IMR-90 (cell line): Measurements from ENCODE around the gene RAD51B.

ENCODE experiments used
- CEBPB ChIP-seq: IDR thresholded peaks from 2 replicates; pipeline ENCODE4 v1.6.1; 2012; ENCODE audit warnings: low read depth, low read length, improper control_type of control experiment
- CHD1 ChIP-seq: IDR thresholded peaks from 2 replicates; pipeline ENCODE4 v1.6.1; 2012; ENCODE audit warnings: low read depth, low read length, improper control_type of control experiment
- MAZ ChIP-seq: IDR thresholded peaks from 2 replicates; pipeline ENCODE4 v1.6.1; 2012; ENCODE audit warnings: low read depth, mild to moderate bottlenecking, low read length, improper control_type of control experiment, moderate library complexity, borderline replicate concordance
- NFE2L2 ChIP-seq: fragments of 150-350 bp; IDR thresholded peaks from 2 replicates; pipeline ENCODE4 v1.6.1; 2016; ENCODE audit warnings: low read depth, mild to moderate bottlenecking, low read length
- POLR2A ChIP-seq: IDR thresholded peaks from 2 replicates; pipeline ENCODE4 v1.6.1; 2012; ENCODE audit warnings: mild to moderate bottlenecking, low read depth, low read length
- RAD21 ChIP-seq: IDR thresholded peaks from 2 replicates; pipeline ENCODE4 v1.6.1; 2012; ENCODE audit warnings: low read length, improper control_type of control experiment
- RCOR1 ChIP-seq: IDR thresholded peaks from 2 replicates; pipeline ENCODE4 v1.6.1; 2012; ENCODE audit warnings: mild to moderate bottlenecking, low read length, improper control_type of control experiment; ENCODE audit not compliant: insufficient replicate concordance
- RFX5 ChIP-seq: IDR thresholded peaks from 2 replicates; pipeline ENCODE4 v1.8.0; 2012; ENCODE audit warnings: low read depth, mild to moderate bottlenecking, low read length, moderate library complexity
- SMC3 ChIP-seq: fragments of 150-350 bp; IDR thresholded peaks from 2 replicates; pipeline ENCODE4 v1.6.1; 2016; ENCODE audit warnings: low read depth, mild to moderate bottlenecking, antibody characterized with exemption, low read length, moderate library complexity
- TF ChIP-seq, protein P1 (sequence below): conservative IDR thresholded peaks from 2 replicates; pipeline ENCODE4 v1.5.1; 2012; ENCODE audit warnings: mild to moderate bottlenecking, low read depth, low read length, improper control_type of control experiment
- TF ChIP-seq, protein P2 (sequence below): fragments of 150-350 bp; IDR thresholded peaks from 2 replicates; pipeline ENCODE4 v1.6.1; 2017; ENCODE audit warnings: mild to moderate bottlenecking, antibody characterized with exemption, low read length, low read depth

DNA sequence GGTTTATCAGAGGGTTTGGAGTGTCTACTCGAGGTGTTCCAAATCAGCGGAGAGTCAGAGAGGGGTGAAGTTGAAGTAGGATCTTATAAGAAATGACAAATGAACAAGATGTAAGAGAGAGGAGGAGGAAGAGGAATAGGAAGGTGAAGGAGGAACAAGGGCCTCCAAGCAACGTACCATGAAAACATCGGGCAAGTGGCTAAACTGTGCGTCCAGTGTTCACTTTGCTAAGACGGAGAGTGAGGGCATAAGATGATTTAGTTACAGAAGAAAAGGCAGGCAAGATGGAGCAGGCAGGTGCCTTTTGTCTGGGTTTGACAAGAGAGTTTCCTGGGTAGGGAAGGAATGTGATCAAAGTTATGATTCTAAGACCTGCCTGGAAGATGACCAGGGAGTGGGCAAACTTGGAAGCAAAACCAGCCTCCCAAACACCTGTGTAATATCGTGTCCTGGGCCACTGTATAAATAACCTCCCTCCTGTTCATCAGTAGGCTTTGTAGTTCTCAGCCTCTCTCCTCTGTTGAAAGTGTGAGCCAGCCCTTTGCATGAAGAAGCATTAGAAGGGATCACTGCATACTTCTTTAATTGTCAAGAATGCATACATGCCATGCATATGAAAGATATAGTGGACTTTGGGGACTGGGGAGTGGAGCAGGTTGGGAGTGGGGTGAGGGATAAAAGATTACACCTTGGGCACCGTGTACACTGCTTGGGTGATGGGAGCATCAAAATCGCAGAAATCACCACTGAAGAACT is 861.9 kb downstream of the RAD51B start:
- TF ChIP-seq, protein P1, sequence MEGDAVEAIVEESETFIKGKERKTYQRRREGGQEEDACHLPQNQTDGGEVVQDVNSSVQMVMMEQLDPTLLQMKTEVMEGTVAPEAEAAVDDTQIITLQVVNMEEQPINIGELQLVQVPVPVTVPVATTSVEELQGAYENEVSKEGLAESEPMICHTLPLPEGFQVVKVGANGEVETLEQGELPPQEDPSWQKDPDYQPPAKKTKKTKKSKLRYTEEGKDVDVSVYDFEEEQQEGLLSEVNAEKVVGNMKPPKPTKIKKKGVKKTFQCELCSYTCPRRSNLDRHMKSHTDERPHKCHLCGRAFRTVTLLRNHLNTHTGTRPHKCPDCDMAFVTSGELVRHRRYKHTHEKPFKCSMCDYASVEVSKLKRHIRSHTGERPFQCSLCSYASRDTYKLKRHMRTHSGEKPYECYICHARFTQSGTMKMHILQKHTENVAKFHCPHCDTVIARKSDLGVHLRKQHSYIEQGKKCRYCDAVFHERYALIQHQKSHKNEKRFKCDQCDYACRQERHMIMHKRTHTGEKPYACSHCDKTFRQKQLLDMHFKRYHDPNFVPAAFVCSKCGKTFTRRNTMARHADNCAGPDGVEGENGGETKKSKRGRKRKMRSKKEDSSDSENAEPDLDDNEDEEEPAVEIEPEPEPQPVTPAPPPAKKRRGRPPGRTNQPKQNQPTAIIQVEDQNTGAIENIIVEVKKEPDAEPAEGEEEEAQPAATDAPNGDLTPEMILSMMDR = no peak
- TF ChIP-seq POLR2A (no peak), MAZ (no peak), RFX5 (no peak), SMC3 (no peak), CHD1 (no peak), RAD21 (no peak), NFE2L2 (no peak), CEBPB (no peak), RCOR1 (no peak)
- TF ChIP-seq, protein P2, sequence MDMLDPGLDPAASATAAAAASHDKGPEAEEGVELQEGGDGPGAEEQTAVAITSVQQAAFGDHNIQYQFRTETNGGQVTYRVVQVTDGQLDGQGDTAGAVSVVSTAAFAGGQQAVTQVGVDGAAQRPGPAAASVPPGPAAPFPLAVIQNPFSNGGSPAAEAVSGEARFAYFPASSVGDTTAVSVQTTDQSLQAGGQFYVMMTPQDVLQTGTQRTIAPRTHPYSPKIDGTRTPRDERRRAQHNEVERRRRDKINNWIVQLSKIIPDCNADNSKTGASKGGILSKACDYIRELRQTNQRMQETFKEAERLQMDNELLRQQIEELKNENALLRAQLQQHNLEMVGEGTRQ = no peak
